GM13977 (cell line): ENCODE results near the gene SERPINI2.

ENCODE experiments used
- DNase-seq: peaks from one replicate; pipeline ENCODE4 v3.0.0; 2012; ENCODE audit warnings: low spot score
- CTCF ChIP-seq: IDR thresholded peaks from 2 replicates; pipeline ENCODE4 v1.5.1; 2012; ENCODE audit warnings: mild to moderate bottlenecking, control low read depth; ENCODE audit not compliant: insufficient read depth; ENCODE audit errors: extremely low read depth, missing control alignments
- in situ Hi-C: fragments of 300-500 bp; cut with MboI; formaldehyde crosslinking; loops from one replicate; pipeline ENCODE4 v1.12.0; 2022; ENCODE audit warnings: low sequenced_read_pairs, low pct_unique_long_range_greater_than_20kb, mixed read lengths, inconsistent platforms; ENCODE audit not compliant: unreplicated experiment

The SERPINI2 gene

GRCh38 chr3:167473863-167474262, at the start of gene SERPINI2:
TSS of gene SERPINI2 (minus strand) at chr3:167474042. CDS start at chr3:167471834, 2,208 bp downstream.
- in situ Hi-C loops, result no loop called here
- DNase-seq, result no peak
- TF ChIP-seq CTCF, result no peak

GRCh38 chr3:167521006-167521355, 47.1 kb upstream of the SERPINI2 start:
- in situ Hi-C loops, result no loop called here
- no peak for DNase-seq
- TF ChIP-seq CTCF, result no peak

- TF ChIP-seq CTCF, result no peak
- no peak for DNase-seq
- in situ Hi-C loops, result no loop called here
Measured at GRCh38 chr3:167520266-167521005, 46.6 kb upstream of the SERPINI2 start.

GRCh38 chr3:167507954-167508353, 34.1 kb upstream of the SERPINI2 start:
- no peak for DNase-seq
- in situ Hi-C loops, result no loop called here
- no peak for TF ChIP-seq CTCF

GRCh38 chr3:167502401-167502800, 28.6 kb upstream of the SERPINI2 start:
- no peak for TF ChIP-seq CTCF
- DNase-seq, result no peak
- in situ Hi-C loops, result no loop called here

GRCh38 chr3:167501941-167502340, 28.1 kb upstream of the SERPINI2 start:
- no peak for TF ChIP-seq CTCF

More at GRCh38 chr3:167501941-167502340, 28.1 kb upstream of the SERPINI2 start:
- no peak for DNase-seq
- in situ Hi-C loops, result no loop called here
